AG09319 (cell line): ENCODE measurements around the gene HAGH.

Experiments used
- DNase-seq: peaks from one replicate; pipeline ENCODE4 v3.0.0-alpha.2; 2010; ENCODE audit warnings: low read depth; ENCODE audit errors: extremely low read depth
- CTCF ChIP-seq: IDR thresholded peaks from 2 replicates; pipeline ENCODE4 v1.5.1; 2011; ENCODE audit warnings: low read depth, mild to moderate bottlenecking, inconsistent platforms, low read length, moderate library complexity

HAGH gene

GRCh38 chr16:1771188-1771863 lies 55.3 kb downstream of the HAGH start, which contains the start of gene NME3:
Gene NME3, minus strand, starts transcription at chr16:1771543. Its CDS starts 9 bp downstream, at chr16:1771534.
- no peak for DNase-seq
- no peak for TF ChIP-seq CTCF

GRCh38 chr16:1770328-1771187 lies 56.1 kb downstream of the HAGH start:
- no peak for DNase-seq
- no peak for TF ChIP-seq CTCF

DNA sequence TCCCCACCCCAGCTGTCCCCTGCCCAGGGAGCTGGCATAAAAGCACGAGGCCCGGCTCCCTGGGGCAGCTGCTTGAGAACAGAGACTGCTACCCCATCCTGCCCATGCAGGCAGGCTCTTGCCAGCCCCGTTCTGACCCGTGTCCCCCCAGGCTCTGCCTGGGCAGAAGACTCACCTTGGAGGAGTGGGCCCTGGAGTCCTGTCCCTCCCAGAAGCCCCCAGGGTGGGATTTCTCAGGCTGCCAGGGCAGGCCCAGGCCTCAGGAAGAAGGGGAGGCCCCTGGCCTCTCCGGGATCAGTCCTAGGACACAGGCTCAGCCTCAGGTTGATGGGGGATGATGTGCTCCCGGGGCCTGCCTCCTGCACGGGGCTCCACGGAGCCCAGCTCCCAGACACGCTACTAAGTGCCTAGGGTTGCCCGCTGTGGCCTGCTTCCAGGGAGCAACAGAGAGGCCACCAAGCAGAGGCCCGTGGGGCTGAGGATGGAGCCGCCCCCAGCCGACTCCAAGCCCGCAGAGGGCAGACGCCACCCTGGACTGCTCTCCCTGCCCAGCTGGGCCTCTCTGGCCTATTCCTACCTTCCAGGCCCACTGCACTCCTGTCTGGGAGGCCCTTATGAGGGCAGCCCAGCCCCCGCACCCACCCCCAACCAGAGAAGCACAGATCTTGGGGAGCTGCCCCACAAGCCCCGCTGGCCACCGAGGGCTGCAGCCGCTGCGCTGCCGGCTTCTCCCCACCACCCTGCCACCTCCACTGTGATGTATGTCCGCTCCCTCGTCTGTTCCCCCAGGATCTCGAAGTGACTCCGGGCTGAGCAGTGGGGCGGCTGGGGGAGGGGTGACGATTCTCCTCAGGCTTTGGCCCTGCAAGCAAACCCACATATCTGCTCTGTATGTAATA lies 57.0 kb downstream of the HAGH start:
- no peak for TF ChIP-seq CTCF

GRCh38 chr16:1768767-1769401 lies 57.7 kb downstream of the HAGH start:
- no peak for DNase-seq
- no peak for TF ChIP-seq CTCF

More for the DNA sequence above, 57.0 kb downstream of the HAGH start:
- no peak for DNase-seq

DNA sequence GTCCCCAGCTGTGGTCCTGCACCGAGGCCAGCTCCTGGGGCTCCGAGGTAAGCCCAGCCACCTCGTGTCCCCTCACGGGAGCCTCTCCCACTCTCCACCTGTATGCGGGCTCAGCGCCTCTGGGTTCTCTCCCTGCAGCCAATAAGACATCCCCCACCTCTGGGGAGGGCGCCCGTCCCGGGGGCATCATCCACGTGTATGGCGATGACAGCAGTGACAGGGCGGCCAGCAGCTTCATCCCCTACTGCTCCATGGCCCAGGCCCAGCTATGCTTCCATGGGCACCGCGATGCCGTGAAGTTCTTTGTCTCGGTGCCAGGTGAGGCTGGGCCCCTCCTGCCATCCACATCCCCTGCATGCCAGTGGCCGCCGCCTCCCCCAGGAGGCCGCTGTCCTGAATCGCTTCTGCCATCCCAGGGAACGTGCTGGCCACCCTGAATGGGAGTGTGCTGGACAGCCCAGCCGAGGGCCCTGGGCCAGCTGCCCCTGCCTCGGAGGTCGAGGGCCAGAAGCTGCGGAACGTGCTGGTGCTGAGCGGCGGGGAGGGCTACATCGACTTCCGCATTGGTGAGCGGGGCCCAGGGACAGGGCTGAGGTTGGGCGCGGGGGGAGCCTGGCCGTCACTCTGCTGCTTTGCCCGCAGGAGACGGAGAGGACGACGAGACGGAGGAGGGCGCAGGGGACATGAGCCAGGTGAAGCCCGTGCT lies 58.4 kb downstream of the HAGH start:
- TF ChIP-seq CTCF: no peak
- DNase-seq: no peak
